Left cardiac atrium (tissue), 4 donors: Measurements from ENCODE around the gene BRSK2. TPM values are rescaled to one million over a fixed set of nuclear protein-coding genes. Genes with fewer than 3 reads are reported as not detected.
"Not testable (repeated sequence)": the region's sequence is repeated elsewhere in the genome, so short reads cannot be mapped to it uniquely, and the experiment has no call there.

Source experiments
- ATAC-seq, 2 donors: fragments of 200-7000 bp; cut with Tn5 transposase; one replicate each; pipeline ENCODE4 v1.9.1; 2020; ENCODE audit warnings: mild to moderate bottlenecking in 2 of 2, moderate library complexity in 2 of 2
- DNase-seq: peaks from one replicate; pipeline ENCODE4 v3.0.0-alpha.2; 2020
- intact Hi-C, 2 donors: fragments of 100-400 bp; cut with DNase I; formaldehyde crosslinking; loops; one replicate each; pipeline versions ENCODE4 v1.14.1 to v1.15.1; 2022 to 2023
- total RNA-seq, 2 donors: library from RNA; stranded (reverse); fragmentation: NEBNext Ultra II Directional; extraction: Animal tissue kit (Norgen Biotek cat#: 25700); gene quantifications; one replicate each; pipeline ENCODE4 v1.2.1, GENCODE V29; 2021
- donor health status: DM: no; HTN: yes; CAD: no.
- donor health status: DM: no; HTN: yes; CAD: no; lungs with severe emphysema.
- donor health status: DM: yes; HTN: yes; CAD: no.
- donor health status: Dilated cardiomyopathy.

Gene BRSK2
- total RNA-seq, 2 donors from 2014 or later: 1.3 to 1.6 TPM

DNA sequence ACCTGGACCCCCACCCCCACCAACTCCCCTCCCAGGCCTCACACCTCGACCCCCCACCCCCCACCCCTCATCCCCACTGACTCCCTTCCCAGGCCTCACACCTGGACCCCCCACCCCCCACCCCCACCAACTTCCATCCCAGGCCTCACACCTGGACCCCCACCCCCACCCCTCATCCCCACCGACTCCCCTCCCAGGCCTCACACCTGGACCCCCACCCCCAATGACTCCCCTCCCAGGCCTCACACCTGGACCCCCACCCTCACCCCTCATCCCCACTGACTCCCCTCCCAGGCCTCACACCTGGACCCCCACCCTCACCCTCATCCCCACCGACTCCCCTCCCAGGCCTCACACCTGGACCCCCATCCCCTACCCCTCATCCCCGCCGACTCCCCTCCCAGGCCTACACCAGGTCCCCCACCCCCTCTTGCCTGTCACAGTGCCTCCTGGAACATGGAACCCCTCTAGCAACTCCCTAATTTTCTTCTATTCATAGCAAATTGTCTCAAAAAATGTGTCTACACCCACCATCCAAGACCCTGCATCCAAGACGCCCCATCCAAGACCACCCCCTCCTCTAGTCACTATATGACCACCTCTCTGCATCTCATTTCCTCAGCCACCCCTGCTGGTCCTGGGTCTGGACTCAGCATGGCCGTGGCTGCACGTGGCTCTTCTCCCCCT is 36.9 kb upstream of the BRSK2 start:
- ATAC-seq: no peak
- intact Hi-C loops: no loop called here
- no peak for DNase-seq

DNA sequence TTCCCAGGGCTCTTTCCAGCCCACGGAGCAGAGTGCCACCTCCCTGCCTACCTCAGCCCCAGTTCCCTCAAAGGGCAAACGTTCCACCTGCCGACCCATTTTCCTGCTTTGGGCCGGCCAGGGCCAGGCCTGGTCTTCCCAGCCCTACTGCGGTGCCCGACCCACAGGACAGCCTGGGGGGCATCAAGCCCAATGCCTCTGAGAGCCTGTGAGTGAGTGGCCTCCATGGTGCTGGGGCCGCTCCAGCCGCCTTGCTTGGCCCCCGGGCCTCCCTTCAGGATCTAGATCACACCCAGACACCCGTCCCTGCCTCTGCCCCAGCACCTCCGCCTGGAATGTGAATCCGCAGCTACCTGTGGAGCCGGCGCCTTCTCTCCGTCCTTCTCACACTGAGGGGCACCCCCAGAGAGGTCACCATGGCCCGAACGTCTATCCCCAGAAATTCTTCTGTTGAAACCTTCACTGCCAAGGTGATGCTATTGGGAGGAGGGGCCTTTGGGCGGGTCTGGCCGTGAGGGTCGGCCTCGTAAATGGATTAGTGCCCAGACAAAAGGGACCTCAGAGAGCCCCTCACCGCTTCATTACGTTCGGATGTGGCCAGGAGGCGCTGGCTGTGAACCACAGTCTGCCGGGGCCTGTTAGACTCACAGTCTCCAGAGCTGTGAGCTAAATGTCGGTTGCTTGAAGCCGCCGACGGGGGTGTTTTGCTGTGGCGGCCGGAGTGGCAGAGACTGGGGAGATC is 36.2 kb upstream of the BRSK2 start:
- intact Hi-C loops: no loop called here

DNA sequence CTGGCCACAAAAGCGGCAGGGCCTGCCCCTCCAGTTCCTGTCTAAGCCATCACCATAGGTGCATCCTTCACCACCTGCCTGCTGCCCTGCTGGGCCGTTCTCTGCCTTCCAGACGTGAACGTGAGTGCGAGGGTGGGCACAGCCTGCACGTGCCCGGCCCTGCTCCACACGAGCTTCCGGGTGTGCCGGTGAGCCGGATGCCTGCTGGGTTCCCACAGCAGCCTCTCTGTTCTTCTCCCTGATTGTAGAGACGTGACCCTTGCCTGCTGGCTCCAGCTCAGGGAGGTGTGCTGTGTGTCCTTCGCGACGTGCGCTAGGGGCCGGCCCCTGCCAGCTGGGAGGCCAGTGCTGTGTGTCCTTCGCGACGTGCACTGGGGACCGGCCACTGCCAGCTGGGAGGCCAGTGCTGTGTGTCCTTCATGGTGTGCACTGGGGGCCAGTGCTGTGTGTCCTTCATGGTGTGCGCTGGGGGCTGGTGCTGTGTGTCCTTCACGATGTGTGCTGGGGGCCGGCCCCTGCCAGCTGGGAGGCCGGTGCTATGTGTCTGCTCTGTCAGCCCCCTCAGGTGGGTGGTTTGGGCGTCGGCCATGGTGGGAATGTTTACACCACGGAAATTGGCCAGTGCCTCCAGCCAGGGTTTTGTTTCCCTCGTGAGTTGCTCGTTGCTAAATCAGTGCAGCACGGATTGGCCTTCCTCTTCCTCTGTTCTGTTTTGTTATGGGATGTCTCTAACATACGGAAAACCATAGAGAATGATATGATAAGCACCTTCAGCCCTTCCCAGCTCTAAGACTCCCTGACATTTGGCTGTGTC is 35.4 kb upstream of the BRSK2 start:
- ATAC-seq (no peak), DNase-seq (no peak)
- intact Hi-C loops: no loop called here

More for the DNA sequence above, 36.2 kb upstream of the BRSK2 start:
- ATAC-seq (no peak), DNase-seq (no peak)

- no peak for ATAC-seq
- intact Hi-C loops: no loop called here
- DNase-seq: no peak
These were observed 33.7 kb upstream of the BRSK2 start for GRCh38 chr11:1356007-1356435.

DNA sequence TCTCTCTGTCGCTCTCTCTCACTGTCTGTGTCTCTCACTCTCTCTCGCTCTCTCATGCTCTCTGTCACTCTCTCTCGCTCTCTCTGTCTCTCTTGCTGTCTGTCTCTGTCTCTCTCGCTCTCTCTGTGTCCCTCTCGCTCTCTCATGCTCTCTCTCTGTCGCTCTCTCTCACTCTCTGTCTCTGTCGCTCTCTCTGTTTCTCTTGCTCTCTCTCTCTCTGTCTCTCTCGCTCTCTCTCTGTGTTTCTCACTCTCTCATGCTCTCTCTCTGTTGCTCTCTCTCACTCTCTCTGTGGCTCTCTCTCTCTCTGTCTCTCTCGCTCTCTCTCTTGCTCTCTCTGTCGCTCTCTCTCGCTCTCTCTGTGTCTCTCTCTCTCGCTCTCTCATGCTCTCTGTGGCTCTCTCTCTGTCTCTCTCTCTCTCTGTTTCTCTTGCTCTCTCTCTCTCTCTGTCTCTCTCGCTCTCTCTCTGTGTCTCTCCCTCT is 33.2 kb upstream of the BRSK2 start:
- ATAC-seq: no peak
- no peak for DNase-seq
- intact Hi-C loops: no loop called here

DNA sequence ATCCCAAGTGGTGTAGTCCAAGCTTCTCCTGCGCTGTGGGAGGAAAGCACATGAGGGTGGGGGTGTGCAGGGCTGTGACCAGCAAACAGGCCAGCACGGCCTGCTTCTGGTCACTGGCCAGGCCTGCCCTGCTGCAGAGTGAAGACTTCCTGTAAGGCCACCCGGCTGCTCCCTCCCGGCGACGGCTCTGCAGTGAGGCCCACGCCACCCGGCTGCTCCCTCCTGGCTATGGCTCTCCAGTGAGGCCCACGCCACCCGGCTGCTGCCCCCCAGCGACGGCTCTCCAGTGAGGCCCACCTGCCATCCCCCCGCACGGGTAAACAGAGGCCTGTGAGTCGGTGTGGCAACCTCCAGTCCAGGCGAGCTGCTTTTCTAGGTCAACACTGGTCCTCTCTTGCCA is 31.4 kb upstream of the BRSK2 start:
- DNase-seq: peak; percentile 41
- peak in 1 of 2 donors; percentile 53 for ATAC-seq
- intact Hi-C loops: no loop called here

DNA sequence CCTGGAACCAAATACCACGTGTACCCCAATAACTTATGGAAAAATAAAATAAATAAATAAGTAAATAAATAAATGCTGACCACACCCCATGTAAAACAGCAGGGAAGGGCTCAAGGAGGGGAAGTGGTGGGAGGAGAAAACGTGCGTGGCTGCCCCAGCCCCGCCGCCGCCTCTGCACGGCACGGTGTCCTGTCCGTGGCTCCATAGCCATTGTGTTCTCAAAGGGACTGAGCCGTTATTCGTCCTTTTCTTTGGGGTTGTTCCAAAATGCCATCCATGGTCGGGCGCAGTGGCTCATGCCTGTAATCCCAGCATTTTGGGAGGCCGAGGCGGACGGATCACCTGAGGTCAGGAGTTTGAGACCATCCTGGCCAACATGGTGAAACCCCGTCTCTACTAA is 30.8 kb upstream of the BRSK2 start:
- not testable (repeated sequence) for DNase-seq

DNA sequence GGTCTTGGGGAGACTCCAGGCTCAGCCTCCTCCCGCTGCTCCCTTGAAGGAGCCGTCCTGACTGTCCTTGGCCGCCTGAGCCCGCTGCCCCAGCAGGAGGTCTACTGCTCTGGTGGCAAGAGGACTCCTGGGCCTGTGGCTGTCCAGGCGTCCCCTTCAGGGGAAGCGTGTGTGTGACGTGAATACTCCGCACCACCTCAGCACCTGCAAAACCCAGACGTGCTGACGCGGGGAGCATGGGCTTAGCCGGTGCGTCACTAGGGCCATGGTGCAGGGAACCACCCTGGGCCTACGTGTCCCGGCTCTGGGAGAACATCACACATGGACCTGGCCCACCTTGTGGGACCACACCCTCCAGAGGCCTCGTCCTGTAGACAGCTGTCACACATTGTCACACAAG is 30.2 kb upstream of the BRSK2 start:
- intact Hi-C loops: no loop called here
- DNase-seq: no peak
- no peak for ATAC-seq

More for the DNA sequence above, 30.8 kb upstream of the BRSK2 start:
- ATAC-seq, intact Hi-C loops: not testable (repeated sequence)

DNA sequence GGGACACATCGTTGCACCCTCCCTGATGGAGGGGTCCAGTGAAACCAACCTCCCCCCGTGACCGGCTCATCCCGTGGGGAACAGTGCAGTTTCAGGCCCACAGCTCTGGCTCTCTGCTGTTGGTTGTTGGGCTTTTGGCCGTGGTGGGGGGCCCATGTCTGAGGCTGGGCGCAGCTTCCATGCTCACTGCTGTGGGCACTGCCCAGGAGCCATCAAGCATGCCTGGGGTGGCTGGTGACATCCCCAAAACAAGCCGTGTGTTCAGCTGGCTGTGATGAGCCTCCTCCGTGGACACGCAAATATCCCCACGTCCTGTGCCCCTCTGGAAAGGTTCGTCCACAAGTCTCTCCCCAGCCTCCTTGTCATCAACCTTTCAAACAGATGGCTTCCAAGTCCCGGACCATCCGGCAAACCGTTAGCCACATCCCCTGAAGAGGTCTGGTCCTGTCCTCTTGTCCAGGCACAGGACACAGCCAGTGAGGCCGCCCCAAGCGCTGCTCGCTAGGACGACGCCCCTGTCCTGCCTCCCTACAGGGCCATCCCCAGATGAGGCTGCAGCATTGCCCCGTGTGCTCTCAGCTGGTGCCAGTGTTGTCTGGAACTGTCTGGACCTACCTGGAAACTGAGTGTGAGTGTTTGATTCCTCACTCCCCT is 29.4 kb upstream of the BRSK2 start:
- DNase-seq: no peak
- no peak for ATAC-seq
- intact Hi-C loops: no loop called here

DNA sequence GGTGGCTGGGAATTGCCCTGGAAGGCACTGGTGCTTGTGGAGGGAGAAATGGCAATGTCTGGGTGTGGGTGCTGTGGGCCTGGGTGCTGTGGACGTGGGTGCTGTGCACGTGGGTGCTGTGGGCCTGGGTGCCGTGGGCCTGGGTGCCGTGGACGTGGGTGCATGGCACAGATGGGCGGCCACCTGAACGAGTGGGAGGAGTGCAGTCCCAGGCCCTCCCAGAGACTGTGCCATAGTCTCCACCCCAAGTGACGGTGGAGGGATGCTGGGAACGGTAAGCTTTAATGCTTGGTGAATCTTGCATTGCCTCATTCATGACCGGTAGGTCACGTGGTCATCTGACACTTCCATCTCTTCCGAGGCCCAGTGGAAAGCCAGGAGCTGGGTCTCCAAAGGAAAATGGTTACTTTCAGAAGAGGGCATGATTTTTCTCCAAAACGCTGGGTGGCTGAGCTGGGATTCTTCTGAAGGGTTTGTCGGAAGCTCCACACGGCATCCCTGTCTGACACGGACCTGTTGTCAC is 28.8 kb upstream of the BRSK2 start:
- DNase-seq (no peak), ATAC-seq (no peak)
- intact Hi-C loops: no loop called here

GRCh38 chr11:1361882-1362281 is 27.9 kb upstream of the BRSK2 start:
- DNase-seq (no peak), ATAC-seq (no peak)
- intact Hi-C loops: no loop called here

GRCh38 chr11:1367721-1368120 is 22.0 kb upstream of the BRSK2 start:
- ATAC-seq (no peak), DNase-seq (no peak)
- intact Hi-C loops: no loop called here

DNA sequence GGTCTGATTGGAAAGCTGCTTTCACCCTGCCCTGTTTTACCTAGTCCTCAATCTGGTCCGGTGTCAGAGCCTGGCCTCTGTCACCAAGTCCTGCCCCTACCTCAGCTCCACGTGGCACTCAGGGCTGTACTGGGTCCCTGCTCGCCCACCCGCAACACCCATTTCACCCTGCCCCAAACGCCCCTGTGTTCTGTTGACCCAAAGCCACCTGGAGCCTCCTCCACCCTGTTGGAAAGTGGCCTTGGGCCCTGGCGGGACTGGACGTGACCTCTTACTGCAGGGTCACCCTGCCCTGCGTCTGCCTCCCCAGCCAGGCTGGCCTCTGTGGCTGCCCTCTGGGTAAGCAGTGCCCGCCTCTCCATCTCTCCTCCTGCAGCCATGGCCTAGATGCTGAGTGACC is 21.5 kb upstream of the BRSK2 start:
- DNase-seq: no peak
- intact Hi-C loops: no loop called here
- no peak for ATAC-seq

DNA sequence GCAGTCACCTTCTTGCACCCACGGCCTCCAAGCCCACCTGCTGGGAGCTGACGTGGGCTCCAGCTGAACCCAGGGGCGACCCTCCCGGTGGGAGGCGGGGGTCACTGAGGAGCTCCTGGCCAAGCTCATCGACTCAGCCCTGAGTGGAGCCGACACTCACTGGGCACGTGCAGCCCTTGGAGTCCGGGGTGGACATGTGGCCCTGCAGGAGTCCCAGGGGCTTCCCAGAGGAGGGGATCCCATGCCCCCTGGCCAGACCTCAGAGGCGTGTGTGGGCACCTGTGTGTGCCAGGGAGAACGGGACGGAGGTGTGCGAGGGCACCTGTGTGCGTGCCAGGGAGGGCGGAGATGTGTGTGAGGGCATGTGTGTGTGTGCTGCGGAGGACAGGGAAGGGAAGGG is 20.8 kb upstream of the BRSK2 start:
- DNase-seq (no peak), ATAC-seq (no peak)
- intact Hi-C loops: no loop called here

- DNase-seq (no peak), ATAC-seq (no peak)
These were observed 20.2 kb upstream of the BRSK2 start for GRCh38 chr11:1369371-1370005.

DNA sequence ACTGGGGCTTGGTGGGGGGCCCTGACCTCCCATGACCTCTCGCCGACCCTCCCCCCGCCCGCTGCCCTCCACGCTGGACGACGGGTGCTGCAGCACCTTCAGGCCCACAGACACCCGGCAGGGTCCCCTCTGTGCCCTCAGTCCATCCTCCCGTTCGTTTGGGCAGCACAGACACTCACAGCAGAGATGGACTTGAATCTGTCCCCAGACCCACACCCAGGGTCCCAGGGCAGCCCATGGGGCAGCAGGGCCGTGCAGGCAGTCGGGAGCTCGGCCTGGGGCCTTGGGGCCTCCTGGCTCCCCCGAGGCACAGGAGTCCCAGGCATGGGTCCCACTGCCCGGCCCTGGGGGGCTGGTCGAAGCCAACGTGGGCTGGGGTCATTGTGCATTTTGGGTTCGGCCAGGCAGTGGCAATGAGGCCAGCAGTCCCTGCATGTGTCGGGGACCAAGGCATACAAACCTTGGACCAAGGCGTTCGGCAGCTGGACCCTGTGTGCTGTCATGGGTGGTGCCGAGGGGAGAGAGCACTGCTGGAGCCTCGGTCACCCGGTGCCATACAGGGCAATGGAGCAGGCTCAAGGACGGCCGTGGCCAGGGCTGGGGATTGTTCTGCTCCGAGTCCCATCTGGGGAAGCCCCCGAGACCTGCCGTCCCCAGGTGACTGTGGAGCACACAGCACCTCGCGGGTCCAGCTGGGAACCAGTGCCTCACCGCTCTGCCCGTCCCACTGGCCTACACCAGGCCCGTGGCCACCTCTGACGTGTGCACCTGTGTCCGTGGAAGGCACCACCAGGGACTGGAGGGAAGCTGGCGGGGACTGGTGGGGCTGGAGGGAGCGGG is 19.3 kb upstream of the BRSK2 start:
- no peak for DNase-seq
- no peak for ATAC-seq
- intact Hi-C loops: no loop called here

More at GRCh38 chr11:1369371-1370005, 20.2 kb upstream of the BRSK2 start:
- intact Hi-C loops: no loop called here

- no peak for ATAC-seq
- intact Hi-C loops: no loop called here
- no peak for DNase-seq
These were observed 18.8 kb upstream of the BRSK2 start for GRCh38 chr11:1371026-1371325.

DNA sequence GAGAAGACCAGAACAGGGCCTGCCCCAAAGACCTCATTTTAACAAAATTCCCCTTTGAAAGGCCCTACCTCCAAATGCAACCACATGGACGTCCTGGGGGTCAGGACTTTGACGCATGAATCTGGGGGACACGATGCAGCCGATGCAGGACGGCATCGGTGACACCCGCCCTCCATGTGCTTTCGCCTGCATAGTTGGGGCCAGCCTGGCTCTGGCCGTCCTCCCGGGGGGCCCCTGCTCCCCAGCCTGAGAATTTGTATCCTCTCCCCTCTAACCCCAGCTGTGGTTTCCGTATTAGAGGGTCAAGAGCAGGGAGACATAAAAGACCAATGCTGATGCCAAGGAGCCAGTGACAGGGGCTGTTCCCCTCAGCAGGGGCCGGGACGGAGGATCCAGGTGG is 18.4 kb upstream of the BRSK2 start:
- ATAC-seq: no peak
- intact Hi-C loops: no loop called here
- no peak for DNase-seq
